ENCODE data around the gene FGF4. TPM values are rescaled to one million over a fixed set of nuclear protein-coding genes. Genes with fewer than 3 reads are reported as not detected.

Gene FGF4
- total and polyA plus RNA-seq, 2 donors (not counting 3 experiments of a cell fraction or from before 2014, with no cell fraction given): not detected

GRCh38 chr11:69750108-69750850, 24.9 kb downstream of the FGF4 start:
- ChIA-PET POLR2A (no interaction called here), CTCF (no interaction called here)
- no peaks in the 10 kb centered on the region for H3K9me3 ChIP-seq (replicated peaks; ENCODE audit: control insufficient read depth, insufficient read depth, low read length)
- no peaks in the 10 kb centered on the region for H3K4me1 ChIP-seq (ENCODE audit: control insufficient read depth, extremely low read depth, insufficient read depth, low read length)
- H4K20me1 ChIP-seq (replicated peaks; ENCODE audit: control insufficient read depth, extremely low read depth, insufficient read depth, low read length): no peaks in the 10 kb centered on the region
- H3K9me1 ChIP-seq (replicated peaks; ENCODE audit: control insufficient read depth, extremely low read depth, insufficient read depth, low read length): no peaks in the 10 kb centered on the region
- H3K27me3 ChIP-seq (ENCODE audit: control insufficient read depth in 2 of 2, insufficient read depth in 2 of 2, low read length in 2 of 2): no peaks in the 10 kb centered on the region
- H3K9ac ChIP-seq (replicated peaks; ENCODE audit: extremely low read depth, insufficient read depth, low read length): no peak overlapping the region
- BruUV-seq (replicated peaks): no TSS peak
- intact Hi-C loops (cut with micrococcal nuclease) (no loop called here), dilution Hi-C loops (cut with MboI; ENCODE audit: extremely low pct_ligation_motif_present, low sequenced_read_pairs) (no loop called here)
- FAIRE-seq: no peak
- no peak overlapping the region for H3K27ac ChIP-seq (ENCODE audit: insufficient read depth, low read depth, low read length)
- H3K4me3 ChIP-seq (replicated peaks in 1 of 3; ENCODE audit: insufficient read depth in 1 of 3, low read depth in 1 of 3, low read length in 3 of 3): no peak overlapping the region
- H3K36me3 ChIP-seq (ENCODE audit: control insufficient read depth in 2 of 2, extremely low read depth in 1 of 2, insufficient read depth in 2 of 2, low read length in 2 of 2): no peaks in the 10 kb centered on the region
- no peak overlapping the region for H3K4me2 ChIP-seq (ENCODE audit: insufficient read depth, low read length)
- DNase-seq (ENCODE audit: low read depth, low spot score): no peak
- no peak overlapping the region for H2AFZ ChIP-seq (ENCODE audit: low read depth, low read length)
- TF ChIP-seq CTCF (IDR thresholded peaks at IDR 0.05; ENCODE audit: extremely low read depth in 1 of 2, insufficient read depth in 1 of 2, low read depth in 1 of 2, low read length in 2 of 2): no peak
- TF ChIP-seq GATA2 (IDR thresholded peaks at IDR 0.05; ENCODE audit: insufficient read depth, insufficient read length, low read depth, low read length): no peak
- no peak for TF ChIP-seq POLR2A (IDR thresholded peaks at IDR 0.05; ENCODE audit: low read depth, low read length)
- no peak for TF ChIP-seq FOS (IDR thresholded peaks at IDR 0.05; ENCODE audit: borderline replicate concordance, insufficient read depth, low read length)
- no peak for TF ChIP-seq POLR2AphosphoS5 (IDR thresholded peaks at IDR 0.05; ENCODE audit: insufficient read depth, low read depth, low read length)
- no peak for TF ChIP-seq JUN (IDR thresholded peaks at IDR 0.05; ENCODE audit: borderline replicate concordance, insufficient read depth, insufficient read length, low read depth)
- no peak for TF ChIP-seq MAX (IDR thresholded peaks at IDR 0.05; ENCODE audit: insufficient read depth, insufficient read length)
- no peak for TF ChIP-seq MYC (IDR thresholded peaks at IDR 0.05; ENCODE audit: low read depth, low read length)
- TF ChIP-seq EZH2 (IDR thresholded peaks at IDR 0.05; ENCODE audit: borderline replicate concordance, low read depth, low read length, severe bottlenecking): no peak
- H3K79me2 ChIP-seq (ENCODE audit: control insufficient read depth, insufficient read depth, low read length): no peaks in the 10 kb centered on the region

Measured in endothelial cell of umbilical vein (primary cell).